Hematopoietic multipotent progenitor cell treated with erythropoietin and hydrocortisone succinate and interleukin-3 and kit ligand, for 6 days (in vitro differentiated cells): ENCODE measurements around the gene HECA.
"Not testable (repeated sequence)": the region's sequence is repeated elsewhere in the genome, so short reads cannot be mapped to it uniquely, and the experiment has no call there.

Experiments
- DNase-seq: peaks from one replicate; pipeline ENCODE4 v3.0.0-alpha.2; 2015

The HECA gene

GRCh38 chr6:139135578-139136545 is 982 bp downstream of the HECA start:
- peak; percentile 65 for DNase-seq

- no peak for DNase-seq
Observed at GRCh38 chr6:139137706-139138105, 2.8 kb downstream of the HECA start.

GRCh38 chr6:139140854-139141253 is 6.0 kb downstream of the HECA start:
- not testable (repeated sequence) for DNase-seq

- no peak for DNase-seq
Observed at GRCh38 chr6:139142262-139142661, 7.4 kb downstream of the HECA start.

- peak; percentile 71 for DNase-seq
Observed at GRCh38 chr6:139143111-139143510, 8.2 kb downstream of the HECA start.

- DNase-seq, result peak; percentile 43
Observed at GRCh38 chr6:139144490-139145085, 9.7 kb downstream of the HECA start.

- DNase-seq, result no peak
Observed at GRCh38 chr6:139145661-139146060, 10.8 kb downstream of the HECA start.

GRCh38 chr6:139146317-139146726 is 11.4 kb downstream of the HECA start:
- no peak for DNase-seq

GRCh38 chr6:139147628-139148027 is 12.7 kb downstream of the HECA start:
- DNase-seq, result peak; percentile 34

GRCh38 chr6:139148557-139149235 is 13.8 kb downstream of the HECA start:
- DNase-seq, result peak; percentile 55

- no peak for DNase-seq
Observed at GRCh38 chr6:139149383-139149782, 14.5 kb downstream of the HECA start.

GRCh38 chr6:139150920-139151319 is 16.0 kb downstream of the HECA start:
- DNase-seq, result no peak

- DNase-seq, result no peak
Observed at GRCh38 chr6:139151425-139152087, 16.7 kb downstream of the HECA start.

GRCh38 chr6:139152088-139152891 is 17.4 kb downstream of the HECA start:
- DNase-seq, result no peak

GRCh38 chr6:139152892-139153271 is 18.0 kb downstream of the HECA start:
- no peak for DNase-seq

GRCh38 chr6:139153855-139154254 is 19.0 kb downstream of the HECA start:
- no peak for DNase-seq

- DNase-seq, result no peak
Observed at GRCh38 chr6:139154881-139155547, 20.1 kb downstream of the HECA start.

- no peak for DNase-seq
Observed at GRCh38 chr6:139156102-139156501, 21.2 kb downstream of the HECA start.

GRCh38 chr6:139156551-139156950 is 21.7 kb downstream of the HECA start:
- DNase-seq, result no peak

- not testable (repeated sequence) for DNase-seq
Observed at GRCh38 chr6:139157086-139157485, 22.2 kb downstream of the HECA start.

- DNase-seq, result no peak
Observed at GRCh38 chr6:139159016-139159415, 24.1 kb downstream of the HECA start.

- no peak for DNase-seq
Observed at GRCh38 chr6:139161169-139161568, 26.3 kb downstream of the HECA start.
